Fibroblast of the conjunctiva (primary cell): ENCODE results near the gene PLEK.
"Not testable (repeated sequence)": the region's sequence is repeated elsewhere in the genome, so short reads cannot be mapped to it uniquely, and the experiment has no call there.

ENCODE experiments used
- DNase-seq: peaks from one replicate; pipeline ENCODE4 v3.0.0-alpha.2; 2010; ENCODE audit warnings: low read depth

The PLEK gene

GRCh38 chr2:68441994-68442322 lies 76.9 kb downstream of the PLEK start:
- DNase-seq, result no peak

DNA sequence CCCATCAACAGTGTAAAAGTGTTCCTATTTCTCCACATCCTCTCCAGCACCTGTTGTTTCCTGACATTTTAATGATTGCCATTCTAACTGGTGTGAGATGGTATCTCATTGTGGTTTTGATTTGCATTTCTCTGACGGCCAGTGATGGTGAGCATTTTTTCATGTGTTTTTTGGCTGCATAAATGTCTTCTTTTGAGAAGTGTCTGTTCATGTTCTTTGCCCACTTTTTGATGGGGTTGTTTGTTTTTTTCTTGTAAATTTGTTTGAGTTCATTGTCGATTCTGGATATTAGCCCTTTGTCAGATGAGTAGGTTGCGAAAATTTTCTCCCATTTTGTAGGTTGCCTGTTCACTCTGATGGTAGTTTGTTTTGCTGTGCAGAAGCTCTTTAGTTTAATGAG lies 81.3 kb downstream of the PLEK start:
- DNase-seq, result not testable (repeated sequence)
